Activated CD4-positive, alpha-beta memory T cell treated with anti-CD3 and anti-CD28 coated beads, Interleukin-2, amount 10 ng/mL, durations not matched to agents 7 days and 5 days (primary cell): ENCODE results near the gene SLC6A2. TPM values are rescaled to one million over a fixed set of nuclear protein-coding genes. Genes with fewer than 3 reads are reported as not detected.
A peak's percentile ranks its signal among the peaks of the same experiment; 100 is the strongest.
"Not testable (repeated sequence)": the region's sequence is repeated elsewhere in the genome, so short reads cannot be mapped to it uniquely, and the experiment has no call there.

Experiments used
- CTCF ChIA-PET: fragments of 350-600 bp; sonication (Branson Sonifier 250); formaldehyde crosslinking; loops from one replicate; lab custom pipeline; 2021; ENCODE audit warnings: antibody characterized with exemption, inconsistent platforms; lab: Charles Lee
- POLR2A ChIA-PET: fragments of 350-600 bp; sonication (Branson Sonifier 250); formaldehyde crosslinking; loops from one replicate; lab custom pipeline; 2021; ENCODE audit warnings: antibody characterized with exemption; lab: Charles Lee
- DNase-seq: peaks from one replicate; pipeline ENCODE4 v3.0.0-alpha.2; 2020
- H3K27ac Mint-ChIP-seq: one replicate; pipeline ENCODE4 v1.8.0; 2021; ENCODE audit warnings: mild to moderate bottlenecking, mixed read lengths
- H3K27me3 Mint-ChIP-seq: one replicate; pipeline ENCODE4 v1.8.0; 2021; ENCODE audit warnings: mixed read lengths
- H3K36me3 Mint-ChIP-seq: one replicate; pipeline ENCODE4 v1.8.0; 2021; ENCODE audit warnings: low read depth, mixed read lengths
- H3K4me1 Mint-ChIP-seq: one replicate; pipeline ENCODE4 v1.8.0; 2021; ENCODE audit warnings: mixed read lengths
- H3K4me3 Mint-ChIP-seq: one replicate; pipeline ENCODE4 v1.8.0; 2021; ENCODE audit warnings: mild to moderate bottlenecking, mixed read lengths
- H3K9me3 Mint-ChIP-seq: one replicate; pipeline ENCODE4 v1.8.0; 2021; ENCODE audit warnings: mixed read lengths
- total RNA-seq, 2 experiments: library from RNA; stranded (reverse); gene quantifications; one replicate each; pipeline ENCODE4 v1.2.3, GENCODE V29; 2021

The SLC6A2 gene
- total RNA-seq, 2 experiments from 2014 or later, result not detected

GRCh38 chr16:55752465-55753144, 96.8 kb downstream of the SLC6A2 start:
- CTCF ChIA-PET, H3K4me3 Mint-ChIP-seq, H3K27me3 Mint-ChIP-seq, DNase-seq, POLR2A ChIA-PET: not testable (repeated sequence)
- Mint-ChIP-seq H3K27ac (peak overlapping the region; percentile 97), H3K9me3 (peaks cover 41% of the 10 kb centered on the region), H3K4me1 (peaks cover 24% of the 10 kb centered on the region), H3K36me3 (peaks cover 25% of the 10 kb centered on the region)

GRCh38 chr16:55753145-55753631, 97.4 kb downstream of the SLC6A2 start:
- Mint-ChIP-seq H3K27ac (peak overlapping the region; percentile 97), H3K36me3 (peaks cover 25% of the 10 kb centered on the region), H3K4me1 (peaks cover 24% of the 10 kb centered on the region), H3K9me3 (peaks cover 41% of the 10 kb centered on the region)
- POLR2A ChIA-PET, CTCF ChIA-PET, H3K27me3 Mint-ChIP-seq, H3K4me3 Mint-ChIP-seq: not testable (repeated sequence)
- DNase-seq, result peak; percentile 26

Other genes starting within 250 kb of the SLC6A2 start
- gene MMP2, start 176.8 kb upstream of the SLC6A2 start, total RNA-seq, result under 1 TPM; 0.20 to 0.30 TPM
- 1 to 10 TPM; 1.3 to 1.6 TPM for gene LPCAT2, start 146.9 kb upstream of the SLC6A2 start, total RNA-seq
- not detected for gene CAPNS2, start 89.3 kb upstream of the SLC6A2 start, total RNA-seq
- gene CES1, start 177.1 kb downstream of the SLC6A2 start, total RNA-seq, result 1 to 10 TPM; 3.4 to 5.0 TPM
- not detected for gene CES5A, start 219.4 kb downstream of the SLC6A2 start, total RNA-seq